Measurements from ENCODE around the gene DDAH1.

Gene DDAH1

GRCh38 chr1:85339089-85339488 is 125.9 kb downstream of the DDAH1 start:
- H3K4me3 ChIP-seq (ENCODE audit: low read depth in 1 of 2, low read length in 2 of 2) = no peak overlapping the region
- no peaks in the 10 kb centered on the region for H3K27me3 ChIP-seq (ENCODE audit: control insufficient read depth in 1 of 2, insufficient read depth in 2 of 2, low read length in 2 of 2)
- peaks cover 30% of the 10 kb centered on the region for H3K4me1 ChIP-seq (ENCODE audit: insufficient read depth, low read length)
- no peaks in the 10 kb centered on the region for H3K9me3 ChIP-seq (ENCODE audit: low read length)
- no peak overlapping the region for H3K27ac ChIP-seq (ENCODE audit: low read depth, low read length)
- no peak overlapping the region for H3K9ac ChIP-seq (ENCODE audit: low read length)
- H3K36me3 ChIP-seq (ENCODE audit: insufficient read depth, low read length) = no peaks in the 10 kb centered on the region

GRCh38 chr1:85334962-85335361 is 130.0 kb downstream of the DDAH1 start:
- no peaks in the 10 kb centered on the region for H3K27me3 ChIP-seq (ENCODE audit: control insufficient read depth in 1 of 2, insufficient read depth in 2 of 2, low read length in 2 of 2)
- H3K4me3 ChIP-seq (ENCODE audit: low read depth in 1 of 2, low read length in 2 of 2) = no peak overlapping the region
- H3K36me3 ChIP-seq (ENCODE audit: insufficient read depth, low read length) = no peaks in the 10 kb centered on the region

GRCh38 chr1:85333186-85333585 is 131.8 kb downstream of the DDAH1 start:
- no peak overlapping the region for H3K4me3 ChIP-seq (ENCODE audit: low read depth in 1 of 2, low read length in 2 of 2)
- H3K27me3 ChIP-seq (ENCODE audit: control insufficient read depth in 1 of 2, insufficient read depth in 2 of 2, low read length in 2 of 2) = no peaks in the 10 kb centered on the region
- no peak overlapping the region for H3K9ac ChIP-seq (ENCODE audit: low read length)
- H3K36me3 ChIP-seq (ENCODE audit: insufficient read depth, low read length) = no peaks in the 10 kb centered on the region
- no peaks in the 10 kb centered on the region for H3K9me3 ChIP-seq (ENCODE audit: low read length)
- H3K27ac ChIP-seq (ENCODE audit: low read depth, low read length) = no peak overlapping the region
- H3K4me1 ChIP-seq (ENCODE audit: insufficient read depth, low read length) = peaks cover 7% of the 10 kb centered on the region

More at GRCh38 chr1:85334962-85335361, 130.0 kb downstream of the DDAH1 start:
- no peaks in the 10 kb centered on the region for H3K9me3 ChIP-seq (ENCODE audit: low read length)
- no peak overlapping the region for H3K27ac ChIP-seq (ENCODE audit: low read depth, low read length)
- peaks cover 6% of the 10 kb centered on the region for H3K4me1 ChIP-seq (ENCODE audit: insufficient read depth, low read length)
- no peak overlapping the region for H3K9ac ChIP-seq (ENCODE audit: low read length)

- H3K27ac ChIP-seq (ENCODE audit: low read depth, low read length) = no peak overlapping the region
- H3K4me1 ChIP-seq (ENCODE audit: insufficient read depth, low read length) = peaks cover 9% of the 10 kb centered on the region
- no peaks in the 10 kb centered on the region for H3K27me3 ChIP-seq (ENCODE audit: control insufficient read depth in 1 of 2, insufficient read depth in 2 of 2, low read length in 2 of 2)
- no peak overlapping the region for H3K9ac ChIP-seq (ENCODE audit: low read length)
- no peak overlapping the region for H3K4me3 ChIP-seq (ENCODE audit: low read depth in 1 of 2, low read length in 2 of 2)
- H3K9me3 ChIP-seq (ENCODE audit: low read length) = no peaks in the 10 kb centered on the region
- no peaks in the 10 kb centered on the region for H3K36me3 ChIP-seq (ENCODE audit: insufficient read depth, low read length)
Measured at GRCh38 chr1:85332575-85332974, 132.4 kb downstream of the DDAH1 start.

- Histone ChIP-seq H3K9ac (ENCODE audit: low read length) (no peak overlapping the region), H3K27ac (ENCODE audit: low read depth, low read length) (no peak overlapping the region)
Measured at GRCh38 chr1:85330711-85331290, 134.2 kb downstream of the DDAH1 start.

GRCh38 chr1:85330214-85330631 is 134.7 kb downstream of the DDAH1 start:
- no peak overlapping the region for H3K4me3 ChIP-seq (ENCODE audit: low read depth in 1 of 2, low read length in 2 of 2)
- no peaks in the 10 kb centered on the region for H3K27me3 ChIP-seq (ENCODE audit: control insufficient read depth in 1 of 2, insufficient read depth in 2 of 2, low read length in 2 of 2)
- H3K4me1 ChIP-seq (ENCODE audit: insufficient read depth, low read length) = peaks cover 9% of the 10 kb centered on the region
- H3K36me3 ChIP-seq (ENCODE audit: insufficient read depth, low read length) = no peaks in the 10 kb centered on the region
- no peak overlapping the region for H3K9ac ChIP-seq (ENCODE audit: low read length)
- H3K27ac ChIP-seq (ENCODE audit: low read depth, low read length) = no peak overlapping the region
- no peaks in the 10 kb centered on the region for H3K9me3 ChIP-seq (ENCODE audit: low read length)

More at GRCh38 chr1:85330711-85331290, 134.2 kb downstream of the DDAH1 start:
- Histone ChIP-seq H3K9me3 (ENCODE audit: low read length) (no peaks in the 10 kb centered on the region), H3K27me3 (ENCODE audit: control insufficient read depth in 1 of 2, insufficient read depth in 2 of 2, low read length in 2 of 2) (no peaks in the 10 kb centered on the region), H3K36me3 (ENCODE audit: insufficient read depth, low read length) (no peaks in the 10 kb centered on the region), H3K4me3 (ENCODE audit: low read depth in 1 of 2, low read length in 2 of 2) (no peak overlapping the region), H3K4me1 (ENCODE audit: insufficient read depth, low read length) (peaks cover 9% of the 10 kb centered on the region)

GRCh38 chr1:85328713-85329397 is 136.1 kb downstream of the DDAH1 start:
- Histone ChIP-seq H3K9me3 (ENCODE audit: low read length) (no peaks in the 10 kb centered on the region), H3K4me1 (ENCODE audit: insufficient read depth, low read length) (peaks cover 9% of the 10 kb centered on the region), H3K9ac (ENCODE audit: low read length) (no peak overlapping the region), H3K36me3 (ENCODE audit: insufficient read depth, low read length) (no peaks in the 10 kb centered on the region), H3K27me3 (ENCODE audit: control insufficient read depth in 1 of 2, insufficient read depth in 2 of 2, low read length in 2 of 2) (no peaks in the 10 kb centered on the region), H3K4me3 (ENCODE audit: low read depth in 1 of 2, low read length in 2 of 2) (no peak overlapping the region), H3K27ac (ENCODE audit: low read depth, low read length) (no peak overlapping the region)

- H3K4me1 ChIP-seq (ENCODE audit: insufficient read depth, low read length) = peaks cover 9% of the 10 kb centered on the region
- H3K36me3 ChIP-seq (ENCODE audit: insufficient read depth, low read length) = no peaks in the 10 kb centered on the region
- H3K27me3 ChIP-seq (ENCODE audit: control insufficient read depth in 1 of 2, insufficient read depth in 2 of 2, low read length in 2 of 2) = no peaks in the 10 kb centered on the region
- no peak overlapping the region for H3K4me3 ChIP-seq (ENCODE audit: low read depth in 1 of 2, low read length in 2 of 2)
- no peak overlapping the region for H3K9ac ChIP-seq (ENCODE audit: low read length)
- no peak overlapping the region for H3K27ac ChIP-seq (ENCODE audit: low read depth, low read length)
- H3K9me3 ChIP-seq (ENCODE audit: low read length) = no peaks in the 10 kb centered on the region
Measured at GRCh38 chr1:85327759-85328158, 137.2 kb downstream of the DDAH1 start.

- H3K36me3 ChIP-seq (ENCODE audit: insufficient read depth, low read length) = no peaks in the 10 kb centered on the region
- H3K9ac ChIP-seq (ENCODE audit: low read length) = no peak overlapping the region
- peaks cover 9% of the 10 kb centered on the region for H3K4me1 ChIP-seq (ENCODE audit: insufficient read depth, low read length)
- no peaks in the 10 kb centered on the region for H3K27me3 ChIP-seq (ENCODE audit: control insufficient read depth in 1 of 2, insufficient read depth in 2 of 2, low read length in 2 of 2)
- no peak overlapping the region for H3K4me3 ChIP-seq (ENCODE audit: low read depth in 1 of 2, low read length in 2 of 2)
- H3K9me3 ChIP-seq (ENCODE audit: low read length) = no peaks in the 10 kb centered on the region
- H3K27ac ChIP-seq (ENCODE audit: low read depth, low read length) = no peak overlapping the region
Measured at GRCh38 chr1:85326851-85327250, 138.1 kb downstream of the DDAH1 start.

GRCh38 chr1:85326336-85326735 is 138.6 kb downstream of the DDAH1 start:
- no peaks in the 10 kb centered on the region for H3K36me3 ChIP-seq (ENCODE audit: insufficient read depth, low read length)
- no peak overlapping the region for H3K9ac ChIP-seq (ENCODE audit: low read length)
- H3K27ac ChIP-seq (ENCODE audit: low read depth, low read length) = no peak overlapping the region
- peaks cover 9% of the 10 kb centered on the region for H3K4me1 ChIP-seq (ENCODE audit: insufficient read depth, low read length)
- H3K9me3 ChIP-seq (ENCODE audit: low read length) = no peaks in the 10 kb centered on the region
- H3K4me3 ChIP-seq (ENCODE audit: low read depth in 1 of 2, low read length in 2 of 2) = no peak overlapping the region
- no peaks in the 10 kb centered on the region for H3K27me3 ChIP-seq (ENCODE audit: control insufficient read depth in 1 of 2, insufficient read depth in 2 of 2, low read length in 2 of 2)

GRCh38 chr1:85325920-85326319 is 139.0 kb downstream of the DDAH1 start:
- Histone ChIP-seq H3K27ac (ENCODE audit: low read depth, low read length) (no peak overlapping the region), H3K4me1 (ENCODE audit: insufficient read depth, low read length) (peaks cover 9% of the 10 kb centered on the region), H3K27me3 (ENCODE audit: control insufficient read depth in 1 of 2, insufficient read depth in 2 of 2, low read length in 2 of 2) (no peaks in the 10 kb centered on the region), H3K4me3 (ENCODE audit: low read depth in 1 of 2, low read length in 2 of 2) (no peak overlapping the region), H3K36me3 (ENCODE audit: insufficient read depth, low read length) (no peaks in the 10 kb centered on the region), H3K9ac (ENCODE audit: low read length) (no peak overlapping the region), H3K9me3 (ENCODE audit: low read length) (no peaks in the 10 kb centered on the region)

GRCh38 chr1:85323770-85324169 is 141.2 kb downstream of the DDAH1 start:
- H3K36me3 ChIP-seq (ENCODE audit: insufficient read depth, low read length) = no peaks in the 10 kb centered on the region
- no peak overlapping the region for H3K9ac ChIP-seq (ENCODE audit: low read length)
- H3K27me3 ChIP-seq (ENCODE audit: control insufficient read depth in 1 of 2, insufficient read depth in 2 of 2, low read length in 2 of 2) = no peaks in the 10 kb centered on the region
- H3K9me3 ChIP-seq (ENCODE audit: low read length) = no peaks in the 10 kb centered on the region
- peaks cover 8% of the 10 kb centered on the region for H3K4me1 ChIP-seq (ENCODE audit: insufficient read depth, low read length)
- no peak overlapping the region for H3K4me3 ChIP-seq (ENCODE audit: low read depth in 1 of 2, low read length in 2 of 2)
- H3K27ac ChIP-seq (ENCODE audit: low read depth, low read length) = no peak overlapping the region

Measured in muscle layer of colon (tissue), 2 donors.